ENCODE results near the gene ZCCHC14.

ZCCHC14 gene

DNA sequence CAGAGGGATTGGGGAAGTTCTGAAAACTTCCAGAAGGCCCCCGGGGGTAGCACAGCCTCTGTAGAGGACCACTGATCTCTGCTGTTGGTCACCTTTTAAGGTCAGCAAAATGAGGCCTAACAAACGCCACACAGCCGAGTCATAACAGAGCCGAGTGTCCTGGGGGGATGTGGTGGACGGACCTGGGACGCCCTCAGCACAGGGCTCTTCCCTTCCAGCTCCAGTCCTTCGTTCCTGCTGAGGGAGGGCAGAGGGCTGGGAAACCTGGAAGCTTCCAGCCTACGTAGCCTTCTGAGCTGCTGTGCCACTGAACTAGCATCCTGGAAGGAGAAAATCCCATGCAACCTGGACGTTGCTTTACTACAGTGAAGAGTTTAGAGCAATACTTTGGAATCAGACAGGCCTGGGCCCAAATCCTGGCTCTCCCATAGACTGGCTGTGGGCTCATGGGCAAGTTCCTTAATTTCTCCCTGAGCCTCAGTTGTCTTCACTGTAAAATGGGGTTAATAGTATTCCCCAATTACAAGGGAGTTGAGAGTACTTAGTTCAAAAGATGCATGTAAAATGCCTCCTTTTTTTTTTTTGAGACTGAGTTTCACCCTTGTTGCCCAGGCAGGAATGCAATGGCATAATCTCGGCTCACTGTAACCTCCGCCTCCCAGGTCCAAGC lies 34.4 kb upstream of the ZCCHC14 start:
- no CpG with 5 or more reads among the region's 11 CpGs for WGBS (ENCODE audit: extremely low coverage, insufficient coverage, insufficient read length)
- H3K27ac ChIP-seq (ENCODE audit: low read depth, low read length) = no peak overlapping the region

DNA sequence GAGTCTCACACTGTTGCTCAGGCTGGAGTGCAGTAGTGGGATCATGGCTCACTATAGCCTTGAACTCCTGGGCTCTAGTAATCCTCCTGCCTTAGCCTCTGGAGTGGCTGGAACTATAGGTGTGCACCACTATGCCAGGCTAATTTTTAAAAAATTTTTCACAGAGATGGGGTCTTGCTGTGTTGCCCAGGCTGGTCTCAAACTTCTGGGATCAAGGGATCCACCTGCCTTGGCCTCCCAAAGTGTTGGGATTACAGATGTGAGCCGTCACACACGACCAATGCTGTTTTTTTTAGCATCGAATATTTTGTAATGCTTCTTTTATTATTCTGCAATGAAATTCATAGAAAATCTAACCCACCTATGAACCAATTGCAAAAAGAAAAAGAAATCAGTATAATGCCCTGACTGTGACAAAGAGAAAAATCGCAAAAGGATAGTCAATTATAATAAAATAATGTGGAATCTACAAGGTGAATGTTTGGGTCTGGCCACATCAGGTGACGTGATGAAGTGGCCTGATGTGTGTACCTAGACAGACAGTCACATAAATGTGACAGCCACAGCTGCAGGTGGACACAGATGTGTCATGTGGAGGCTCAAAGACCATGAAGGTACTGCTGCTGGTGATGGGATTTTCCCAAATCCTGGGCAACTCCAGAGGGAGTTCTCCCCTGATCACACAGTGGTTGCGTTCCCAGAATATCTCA lies 33.6 kb upstream of the ZCCHC14 start:
- DNase-seq = no peak
- H3K79me2 ChIP-seq (ENCODE audit: control insufficient read depth, insufficient read depth, low read length, poor library complexity) = no peaks in the 10 kb centered on the region
- H4K12ac ChIP-seq (ENCODE audit: low read depth, low read length) = no peak overlapping the region
- no peak overlapping the region for H2BK5ac ChIP-seq (ENCODE audit: low read depth, low read length, poor library complexity)
- no peak overlapping the region for H2AFZ ChIP-seq (ENCODE audit: insufficient read depth, low read length, poor library complexity)
- H3K9me3 ChIP-seq (ENCODE audit: insufficient read depth, low read depth, low read length) = peaks cover 3% of the 10 kb centered on the region
- H3K9ac ChIP-seq (ENCODE audit: low read length) = no peak overlapping the region
- H3K23ac ChIP-seq (ENCODE audit: low read length) = no peak overlapping the region
- H3K4me2 ChIP-seq (ENCODE audit: low read length) = no peak overlapping the region
- no peak overlapping the region for H3K27ac ChIP-seq (ENCODE audit: low read depth, low read length)
- no peak overlapping the region for H2AK5ac ChIP-seq (ENCODE audit: low read length)
- H2BK12ac ChIP-seq (ENCODE audit: low read length) = no peak overlapping the region
- no peaks in the 10 kb centered on the region for H3K4me1 ChIP-seq (ENCODE audit: control insufficient read depth in 1 of 2, insufficient read depth in 2 of 2, low read length in 2 of 2)
- no peak overlapping the region for H3K18ac ChIP-seq (ENCODE audit: low read length)
- H3K27me3 ChIP-seq (ENCODE audit: insufficient read depth, low read length) = no peaks in the 10 kb centered on the region
- H3K14ac ChIP-seq (ENCODE audit: low read length) = no peak overlapping the region
- no peaks in the 10 kb centered on the region for H3K79me1 ChIP-seq (ENCODE audit: low read length)
- no peaks in the 10 kb centered on the region for H3K36me3 ChIP-seq (ENCODE audit: control insufficient read depth in 1 of 2, insufficient read depth in 2 of 2, low read length in 2 of 2)
- H2BK120ac ChIP-seq (ENCODE audit: insufficient read depth, low read length, poor library complexity) = no peak overlapping the region
- no peak overlapping the region for H3K4ac ChIP-seq (ENCODE audit: low read depth, low read length)
- WGBS (ENCODE audit: extremely low coverage, insufficient coverage, insufficient read length) = no CpG with 5 or more reads among the region's 6 CpGs
- H4K91ac ChIP-seq (ENCODE audit: low read depth, low read length) = no peak overlapping the region
- H3K4me3 ChIP-seq (ENCODE audit: low read depth, low read length) = no peak overlapping the region
- H4K8ac ChIP-seq (ENCODE audit: low read depth, low read length) = no peak overlapping the region

More for the DNA sequence above, 34.4 kb upstream of the ZCCHC14 start:
- Histone ChIP-seq H4K12ac (ENCODE audit: low read depth, low read length) (no peak overlapping the region), H3K4ac (ENCODE audit: low read depth, low read length) (no peak overlapping the region), H3K4me3 (ENCODE audit: low read depth, low read length) (no peak overlapping the region), H3K79me1 (ENCODE audit: low read length) (no peaks in the 10 kb centered on the region), H2BK12ac (ENCODE audit: low read length) (no peak overlapping the region), H3K23ac (ENCODE audit: low read length) (no peak overlapping the region), H3K9ac (ENCODE audit: low read length) (no peak overlapping the region), H3K4me2 (ENCODE audit: low read length) (no peak overlapping the region), H3K14ac (ENCODE audit: low read length) (no peak overlapping the region), H3K79me2 (ENCODE audit: control insufficient read depth, insufficient read depth, low read length, poor library complexity) (no peaks in the 10 kb centered on the region), H4K91ac (ENCODE audit: low read depth, low read length) (no peak overlapping the region), H3K9me3 (ENCODE audit: insufficient read depth, low read depth, low read length) (peaks cover 5% of the 10 kb centered on the region), H2BK5ac (ENCODE audit: low read depth, low read length, poor library complexity) (no peak overlapping the region), H2AK5ac (ENCODE audit: low read length) (no peak overlapping the region), H3K27me3 (ENCODE audit: insufficient read depth, low read length) (no peaks in the 10 kb centered on the region), H3K18ac (ENCODE audit: low read length) (no peak overlapping the region), H3K36me3 (ENCODE audit: control insufficient read depth in 1 of 2, insufficient read depth in 2 of 2, low read length in 2 of 2) (no peaks in the 10 kb centered on the region), H3K4me1 (ENCODE audit: control insufficient read depth in 1 of 2, insufficient read depth in 2 of 2, low read length in 2 of 2) (no peaks in the 10 kb centered on the region), H4K8ac (ENCODE audit: low read depth, low read length) (no peak overlapping the region), H2BK120ac (ENCODE audit: insufficient read depth, low read length, poor library complexity) (no peak overlapping the region), H2AFZ (ENCODE audit: insufficient read depth, low read length, poor library complexity) (no peak overlapping the region)
- DNase-seq = no peak

DNA sequence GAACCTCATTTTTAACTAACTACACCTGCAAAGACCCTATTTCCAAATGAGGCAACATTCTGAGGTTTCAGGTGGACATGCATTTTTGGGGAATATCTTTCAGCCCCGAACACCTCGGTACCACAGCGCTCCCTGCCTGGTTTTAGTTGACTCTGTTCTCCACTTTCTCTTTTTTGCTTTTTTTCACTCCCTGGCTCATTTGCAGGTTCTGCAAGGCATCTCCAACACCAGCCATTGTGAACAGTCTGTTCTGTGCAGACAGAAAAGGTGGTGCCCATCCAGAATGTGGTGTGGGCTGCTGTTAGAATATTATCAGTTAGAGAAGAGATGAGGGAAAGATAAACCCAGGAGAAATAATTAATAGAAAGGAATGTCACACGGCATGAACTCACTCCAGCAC lies 32.5 kb upstream of the ZCCHC14 start:
- H3K18ac ChIP-seq (ENCODE audit: low read length) = no peak overlapping the region
- H3K14ac ChIP-seq (ENCODE audit: low read length) = no peak overlapping the region
- no peak for DNase-seq
- no peak overlapping the region for H2BK5ac ChIP-seq (ENCODE audit: low read depth, low read length, poor library complexity)
- H3K79me2 ChIP-seq (ENCODE audit: control insufficient read depth, insufficient read depth, low read length, poor library complexity) = no peaks in the 10 kb centered on the region
- no peak overlapping the region for H3K4ac ChIP-seq (ENCODE audit: low read depth, low read length)
- no peak overlapping the region for H2BK12ac ChIP-seq (ENCODE audit: low read length)
- no peak overlapping the region for H3K4me3 ChIP-seq (ENCODE audit: low read depth, low read length)
- H3K9ac ChIP-seq (ENCODE audit: low read length) = no peak overlapping the region
- no peak overlapping the region for H4K91ac ChIP-seq (ENCODE audit: low read depth, low read length)
- no peak overlapping the region for H2AFZ ChIP-seq (ENCODE audit: insufficient read depth, low read length, poor library complexity)
- no peaks in the 10 kb centered on the region for H3K36me3 ChIP-seq (ENCODE audit: control insufficient read depth in 1 of 2, insufficient read depth in 2 of 2, low read length in 2 of 2)
- no CpG with 5 or more reads among the region's 4 CpGs for WGBS (ENCODE audit: extremely low coverage, insufficient coverage, insufficient read length)
- no peak overlapping the region for H2BK120ac ChIP-seq (ENCODE audit: insufficient read depth, low read length, poor library complexity)
- no peak overlapping the region for H3K27ac ChIP-seq (ENCODE audit: low read depth, low read length)
- H3K23ac ChIP-seq (ENCODE audit: low read length) = no peak overlapping the region
- H4K12ac ChIP-seq (ENCODE audit: low read depth, low read length) = no peak overlapping the region
- H3K4me1 ChIP-seq (ENCODE audit: control insufficient read depth in 1 of 2, insufficient read depth in 2 of 2, low read length in 2 of 2) = no peaks in the 10 kb centered on the region
- H3K27me3 ChIP-seq (ENCODE audit: insufficient read depth, low read length) = no peaks in the 10 kb centered on the region
- H3K9me3 ChIP-seq (ENCODE audit: insufficient read depth, low read depth, low read length) = peaks cover 6% of the 10 kb centered on the region
- no peaks in the 10 kb centered on the region for H3K79me1 ChIP-seq (ENCODE audit: low read length)
- no peak overlapping the region for H2AK5ac ChIP-seq (ENCODE audit: low read length)
- no peak overlapping the region for H3K4me2 ChIP-seq (ENCODE audit: low read length)
- H4K8ac ChIP-seq (ENCODE audit: low read depth, low read length) = no peak overlapping the region

DNA sequence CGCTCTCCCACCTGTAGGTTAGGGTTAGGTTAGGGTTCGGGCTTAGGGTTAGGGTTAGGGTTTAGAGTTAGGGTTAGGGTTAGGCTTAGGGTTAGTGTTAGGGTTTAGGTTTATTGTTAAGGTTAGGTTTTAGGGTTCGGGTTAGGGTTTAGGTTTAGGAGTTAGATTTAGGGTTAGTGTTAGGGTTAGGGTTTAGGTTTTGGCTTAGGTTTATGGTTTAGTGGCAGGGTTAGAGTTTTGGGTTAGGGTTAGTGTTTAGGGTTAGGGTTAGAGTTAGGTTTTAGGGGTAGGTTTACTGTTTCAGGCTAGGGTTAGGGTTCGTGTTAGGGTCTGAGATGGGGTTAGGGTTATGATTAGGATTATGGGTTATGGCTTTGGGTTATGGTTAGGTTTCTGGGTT lies 31.6 kb upstream of the ZCCHC14 start:
- H2BK12ac ChIP-seq (ENCODE audit: low read length) = no peak overlapping the region
- peaks cover 6% of the 10 kb centered on the region for H3K9me3 ChIP-seq (ENCODE audit: insufficient read depth, low read depth, low read length)
- no peak overlapping the region for H2AK5ac ChIP-seq (ENCODE audit: low read length)
- no peak overlapping the region for H2BK120ac ChIP-seq (ENCODE audit: insufficient read depth, low read length, poor library complexity)
- no peak overlapping the region for H4K8ac ChIP-seq (ENCODE audit: low read depth, low read length)
- H2BK5ac ChIP-seq (ENCODE audit: low read depth, low read length, poor library complexity) = no peak overlapping the region
- no peak overlapping the region for H3K14ac ChIP-seq (ENCODE audit: low read length)
- no peak overlapping the region for H2AFZ ChIP-seq (ENCODE audit: insufficient read depth, low read length, poor library complexity)
- H3K4me2 ChIP-seq (ENCODE audit: low read length) = no peak overlapping the region
- no peak overlapping the region for H3K4ac ChIP-seq (ENCODE audit: low read depth, low read length)
- WGBS (ENCODE audit: extremely low coverage, insufficient coverage, insufficient read length) = 100% methylated on average over 3 of the region's 4 CpGs
- H3K23ac ChIP-seq (ENCODE audit: low read length) = no peak overlapping the region
- no peak overlapping the region for H3K27ac ChIP-seq (ENCODE audit: low read depth, low read length)
- no peak overlapping the region for H3K4me3 ChIP-seq (ENCODE audit: low read depth, low read length)
- H3K36me3 ChIP-seq (ENCODE audit: control insufficient read depth in 1 of 2, insufficient read depth in 2 of 2, low read length in 2 of 2) = no peaks in the 10 kb centered on the region
- H3K79me2 ChIP-seq (ENCODE audit: control insufficient read depth, insufficient read depth, low read length, poor library complexity) = no peaks in the 10 kb centered on the region
- H3K79me1 ChIP-seq (ENCODE audit: low read length) = no peaks in the 10 kb centered on the region
- DNase-seq = no peak
- H3K9ac ChIP-seq (ENCODE audit: low read length) = no peak overlapping the region
- no peaks in the 10 kb centered on the region for H3K27me3 ChIP-seq (ENCODE audit: insufficient read depth, low read length)
- no peaks in the 10 kb centered on the region for H3K4me1 ChIP-seq (ENCODE audit: control insufficient read depth in 1 of 2, insufficient read depth in 2 of 2, low read length in 2 of 2)
- H4K91ac ChIP-seq (ENCODE audit: low read depth, low read length) = no peak overlapping the region
- H4K12ac ChIP-seq (ENCODE audit: low read depth, low read length) = no peak overlapping the region
- no peak overlapping the region for H3K18ac ChIP-seq (ENCODE audit: low read length)
